Neutrophil (primary cell): ENCODE results near the gene VPS26B.

ENCODE experiments used
- H3K27ac ChIP-seq: fragments of 200-600 bp; sonication (generic); 2 replicates; pipeline ENCODE4 v1.5.1; 2016; ENCODE audit warnings: mild to moderate bottlenecking, moderate library complexity
- H3K27me3 ChIP-seq: fragments of 200-600 bp; sonication (generic); 2 replicates; pipeline ENCODE4 v1.6.0; 2016; ENCODE audit warnings: mild to moderate bottlenecking
- H3K36me3 ChIP-seq: fragments of 200-600 bp; sonication (generic); 2 replicates; pipeline ENCODE4 v1.5.1; 2017
- H3K4me1 ChIP-seq, 2 experiments: fragments of 200-600 bp in 1 of 2; sonication (generic) in 1 of 2; 1 replicate in 1 of 2; 2 replicates in 1 of 2; pipeline versions ENCODE4 v1.5.1 to v1.6.1; 2013 to 2016; ENCODE audit warnings: low read depth in 1 of 2, low read length in 1 of 2, mild to moderate bottlenecking in 1 of 2, moderate library complexity in 1 of 2; ENCODE audit not compliant: control insufficient read depth in 1 of 2, insufficient read depth in 1 of 2
- H3K4me3 ChIP-seq, 2 experiments: fragments of 200-600 bp in 1 of 2; sonication (generic) in 1 of 2; 1 replicate in 1 of 2; 2 replicates in 1 of 2; pipeline ENCODE4 v1.5.1; 2013 to 2016; ENCODE audit warnings: low read depth in 1 of 2, low read length in 1 of 2, mild to moderate bottlenecking in 1 of 2, moderate library complexity in 1 of 2
- H3K9me3 ChIP-seq: fragments of 200-600 bp; sonication (generic); 2 replicates; pipeline ENCODE4 v1.5.1; 2016
- TF ChIP-seq, protein P1 (sequence below): fragments of 200-600 bp; sonication (generic); IDR thresholded peaks from 2 replicates; pipeline ENCODE4 v1.5.1; 2016; ENCODE audit warnings: antibody characterized with exemption

Gene VPS26B

DNA sequence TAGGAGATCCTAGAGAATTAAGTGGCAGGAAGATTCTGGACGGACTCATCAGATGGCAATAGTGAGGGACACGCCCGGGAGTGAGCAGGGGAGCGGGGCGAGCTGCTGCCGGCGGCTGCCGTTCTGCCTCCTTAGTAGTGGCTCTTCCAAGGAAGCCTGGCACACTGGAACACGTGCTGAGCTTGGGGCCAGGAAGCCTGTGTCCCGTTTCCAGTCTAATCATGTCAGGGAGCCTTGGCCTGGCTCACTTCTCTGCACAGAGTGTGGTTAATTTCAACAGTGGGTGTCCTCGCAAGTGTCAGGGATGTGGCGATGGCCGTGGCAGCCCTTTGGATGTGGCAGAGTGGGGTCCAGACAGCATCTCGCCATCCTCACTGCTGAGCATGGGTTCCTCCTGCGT is 68.2 kb downstream of the VPS26B start:
- no peak overlapping the region for H3K27ac ChIP-seq
- H3K36me3 ChIP-seq: no peaks in the 10 kb centered on the region
- peaks cover 55% of the 10 kb centered on the region for H3K27me3 ChIP-seq
- no peak overlapping the region for H3K4me3 ChIP-seq
- TF ChIP-seq, protein P1, sequence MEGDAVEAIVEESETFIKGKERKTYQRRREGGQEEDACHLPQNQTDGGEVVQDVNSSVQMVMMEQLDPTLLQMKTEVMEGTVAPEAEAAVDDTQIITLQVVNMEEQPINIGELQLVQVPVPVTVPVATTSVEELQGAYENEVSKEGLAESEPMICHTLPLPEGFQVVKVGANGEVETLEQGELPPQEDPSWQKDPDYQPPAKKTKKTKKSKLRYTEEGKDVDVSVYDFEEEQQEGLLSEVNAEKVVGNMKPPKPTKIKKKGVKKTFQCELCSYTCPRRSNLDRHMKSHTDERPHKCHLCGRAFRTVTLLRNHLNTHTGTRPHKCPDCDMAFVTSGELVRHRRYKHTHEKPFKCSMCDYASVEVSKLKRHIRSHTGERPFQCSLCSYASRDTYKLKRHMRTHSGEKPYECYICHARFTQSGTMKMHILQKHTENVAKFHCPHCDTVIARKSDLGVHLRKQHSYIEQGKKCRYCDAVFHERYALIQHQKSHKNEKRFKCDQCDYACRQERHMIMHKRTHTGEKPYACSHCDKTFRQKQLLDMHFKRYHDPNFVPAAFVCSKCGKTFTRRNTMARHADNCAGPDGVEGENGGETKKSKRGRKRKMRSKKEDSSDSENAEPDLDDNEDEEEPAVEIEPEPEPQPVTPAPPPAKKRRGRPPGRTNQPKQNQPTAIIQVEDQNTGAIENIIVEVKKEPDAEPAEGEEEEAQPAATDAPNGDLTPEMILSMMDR: no peak
- no peaks in the 10 kb centered on the region for H3K4me1 ChIP-seq
- H3K9me3 ChIP-seq: no peaks in the 10 kb centered on the region

DNA sequence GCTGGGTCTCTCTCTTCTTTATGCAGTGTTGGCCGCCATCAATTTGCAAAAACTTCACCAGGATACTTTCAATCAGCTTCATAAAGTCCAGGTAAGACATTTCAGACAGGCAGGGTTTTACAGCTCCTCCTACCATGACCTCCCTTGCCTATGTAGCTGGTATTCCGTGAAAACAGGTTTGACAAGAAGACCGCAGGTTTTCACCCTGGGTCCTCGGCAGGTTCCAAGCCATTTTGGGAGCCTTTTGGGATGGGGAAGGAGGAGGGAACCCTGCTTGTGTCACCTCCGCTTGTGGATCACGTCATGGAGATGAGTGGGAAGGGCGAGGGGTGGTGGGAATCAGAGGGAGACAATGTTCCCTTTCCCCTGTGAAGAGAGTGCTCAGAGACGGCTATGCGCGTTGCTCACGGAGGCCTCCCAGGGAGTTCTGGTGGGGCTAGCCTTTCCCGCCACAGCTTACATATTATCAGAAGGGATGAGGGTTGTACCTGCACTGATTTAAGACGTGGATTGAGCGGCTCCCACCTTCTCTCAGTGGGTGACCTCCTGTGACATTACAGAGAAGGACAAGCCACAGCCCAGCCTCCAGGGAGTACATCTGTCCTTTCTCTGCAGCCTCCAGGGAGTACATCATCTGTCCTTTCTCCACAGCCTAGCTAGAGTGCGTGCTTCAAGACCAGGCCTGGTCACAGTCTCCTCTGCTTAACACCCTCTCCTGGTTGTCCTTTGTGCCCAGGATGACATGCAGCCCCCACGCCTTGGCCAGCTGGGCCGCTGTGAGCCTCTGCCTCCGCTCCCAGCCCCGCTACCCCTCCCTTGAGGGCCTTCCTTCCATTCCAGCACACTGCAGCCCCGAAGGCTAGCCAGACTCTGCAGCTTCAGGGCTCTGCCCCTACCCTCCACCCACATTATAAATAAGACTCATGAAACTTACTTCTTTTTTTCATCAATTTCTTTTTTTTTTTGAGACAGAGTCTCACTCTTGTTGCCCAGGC is 68.9 kb downstream of the VPS26B start:
- Histone ChIP-seq H3K4me1 (no peaks in the 10 kb centered on the region), H3K27ac (no peak overlapping the region), H3K36me3 (no peaks in the 10 kb centered on the region), H3K4me3 (no peak overlapping the region), H3K27me3 (peaks cover 50% of the 10 kb centered on the region), H3K9me3 (no peaks in the 10 kb centered on the region)
- TF ChIP-seq, protein P1: no peak

DNA sequence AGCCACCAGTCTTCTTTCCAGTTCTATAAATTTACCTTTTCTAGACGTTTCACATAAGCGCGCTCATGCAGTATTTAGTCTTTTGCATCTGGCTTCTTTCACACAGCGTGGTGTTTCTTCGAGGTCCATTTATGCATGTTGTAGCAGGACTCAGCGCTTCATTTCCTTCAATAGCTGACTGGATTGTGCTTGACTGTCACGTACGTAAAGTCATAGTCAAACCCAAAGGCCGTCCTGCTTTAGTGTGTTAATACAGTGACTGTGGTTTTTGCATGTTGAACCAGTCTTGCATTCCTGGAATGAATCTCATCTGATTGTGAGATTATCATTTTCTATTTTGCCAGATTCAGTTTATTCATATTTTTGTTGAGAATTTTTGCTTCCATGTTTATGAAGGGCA is 70.2 kb downstream of the VPS26B start:
- no peaks in the 10 kb centered on the region for H3K36me3 ChIP-seq

More for the DNA sequence above, 70.2 kb downstream of the VPS26B start:
- Histone ChIP-seq H3K27ac (no peak overlapping the region), H3K4me3 (no peak overlapping the region), H3K4me1 (no peaks in the 10 kb centered on the region), H3K27me3 (peaks cover 50% of the 10 kb centered on the region), H3K9me3 (no peaks in the 10 kb centered on the region)
- TF ChIP-seq, protein P1: no peak
